HCT116 (cell line): Measurements from ENCODE around the gene DLD.

ENCODE experiments used
- CEBPB ChIP-seq: IDR thresholded peaks from 2 replicates; pipeline ENCODE4 v1.6.1; 2012; ENCODE audit warnings: low read depth
- CTCF ChIP-seq, 3 experiments: fragments of 200-600 bp in 1 of 3; sonication (generic) in 1 of 3; IDR thresholded peaks in 2 of 3; conservative IDR thresholded peaks in 1 of 3; 2 replicates each; pipeline ENCODE4 v1.5.1; 2012 to 2017; ENCODE audit warnings: low read depth in 2 of 3, low read length in 2 of 3, antibody characterized with exemption in 1 of 3, borderline replicate concordance in 1 of 3, control low read depth in 1 of 3, mild to moderate bottlenecking in 1 of 3, mixed read lengths in 1 of 3, mixed run types in 1 of 3, moderate library complexity in 1 of 3; ENCODE audit not compliant: insufficient read depth in 1 of 3
- EGR1 ChIP-seq: IDR thresholded peaks from 2 replicates; pipeline ENCODE4 v1.6.1; 2012; ENCODE audit warnings: low read depth
- EZH2 ChIP-seq: fragments of 200-600 bp; sonication (generic); IDR thresholded peaks from 2 replicates; pipeline ENCODE4 v1.6.1; 2017; ENCODE audit warnings: antibody characterized with exemption, mixed run types
- EZH2phosphoT487 ChIP-seq: fragments of 200-600 bp; IDR thresholded peaks from 2 replicates; pipeline ENCODE4 v1.6.1; 2018; ENCODE audit warnings: antibody characterized with exemption, borderline replicate concordance
- JUND ChIP-seq: IDR thresholded peaks from 2 replicates; pipeline ENCODE4 v1.6.1; 2012
- POLR2AphosphoS5 ChIP-seq: IDR thresholded peaks from 2 replicates; pipeline ENCODE4 v1.6.1; 2011; ENCODE audit warnings: mild to moderate bottlenecking, low read depth, low read length, moderate library complexity
- SIN3A ChIP-seq: IDR thresholded peaks from 2 replicates; pipeline ENCODE4 v1.6.1; 2012; ENCODE audit warnings: low read depth
- SRF ChIP-seq: IDR thresholded peaks from 2 replicates; pipeline ENCODE4 v1.6.1; 2012; ENCODE audit warnings: low read depth
- ZNF274 ChIP-seq: fragments of 200-500 bp; sonication (Bioruptor generic); IDR thresholded peaks from 2 replicates; pipeline ENCODE4 v1.6.1; 2014; ENCODE audit warnings: mild to moderate bottlenecking, low read depth, low read length, inconsistent platforms

DNA sequence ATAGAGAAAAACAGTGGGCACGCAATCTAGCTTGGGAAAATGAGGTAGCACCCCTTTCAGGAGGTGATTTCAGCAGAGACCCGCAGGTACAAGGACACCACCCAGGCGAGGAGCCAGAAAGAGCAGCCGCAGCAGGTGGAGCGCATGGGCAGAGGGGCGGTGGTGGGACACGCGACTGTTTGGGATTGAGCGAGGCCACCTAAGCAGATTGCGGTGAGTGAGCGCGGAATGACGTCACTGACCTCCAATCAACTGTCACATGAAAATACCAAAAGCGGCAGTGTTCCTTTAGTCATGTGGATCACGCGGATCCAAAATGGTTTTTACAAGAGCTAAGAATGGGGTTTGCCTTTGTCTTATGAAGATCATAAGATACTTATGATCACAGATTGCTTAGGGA lies 47.8 kb upstream of the DLD start:
- TF ChIP-seq EGR1 (no peak), CTCF (IDR thresholded peaks at IDR 0.05 in 2 of 3, conservative IDR thresholded peaks at IDR 0.05 in 1 of 3; ENCODE audit: borderline replicate concordance in 1 of 3, insufficient read depth in 1 of 3, low read depth in 2 of 3, low read length in 2 of 3) (no peak), POLR2AphosphoS5 (no peak), EZH2phosphoT487 (no peak), EZH2 (no peak), SRF (no peak), JUND (no peak), ZNF274 (no peak), CEBPB (no peak), SIN3A (no peak)
